Dedifferentiated amniotic fluid mesenchymal stem cell (primary cell): ENCODE results near the gene LTBP1.
A peak's percentile ranks its signal among the peaks of the same experiment; 100 is the strongest.

Source experiments
- DNase-seq: peaks from one replicate; pipeline ENCODE4 v3.0.0-alpha.2; 2016; ENCODE audit errors: extremely low spot score

The LTBP1 gene

DNA sequence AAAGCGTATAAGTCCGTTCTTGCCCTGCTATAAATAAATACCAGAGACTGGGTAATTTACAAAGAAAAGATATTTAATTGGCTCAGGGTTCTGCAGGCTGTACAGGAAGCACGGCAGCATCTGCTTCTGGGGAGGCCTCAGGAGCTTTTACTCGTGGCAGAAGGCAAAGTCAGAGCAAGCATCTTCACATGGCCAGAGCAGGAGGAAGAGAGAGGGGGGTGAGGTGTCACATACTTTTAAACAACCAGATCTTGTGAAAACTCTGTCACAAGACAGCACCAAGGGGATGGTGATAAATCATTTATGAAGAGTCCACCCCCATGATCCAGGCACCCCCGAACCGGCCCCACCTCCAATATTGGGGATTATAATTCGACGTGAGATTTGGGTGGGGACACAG, 130.6 kb downstream of the LTBP1 start:
- DNase-seq, result no peak

DNA sequence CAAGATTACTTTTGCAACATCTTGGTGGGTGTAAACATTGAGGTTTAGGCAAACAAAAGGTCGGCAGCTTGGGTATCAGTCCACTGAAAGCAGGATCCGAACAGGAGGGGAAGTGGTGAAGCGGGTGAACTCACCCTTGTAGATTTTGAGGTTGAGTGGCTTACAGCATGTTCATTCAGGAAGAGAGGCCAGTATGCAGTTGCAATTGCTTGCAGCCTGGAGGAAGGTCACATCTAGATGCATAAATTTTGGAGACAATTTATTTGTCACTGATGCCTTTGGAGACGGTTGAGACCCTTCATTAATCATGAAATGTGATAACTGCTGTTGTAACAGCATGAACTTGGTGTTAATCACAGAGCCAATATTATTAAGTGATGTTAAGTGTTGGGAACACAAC, 131.1 kb downstream of the LTBP1 start:
- DNase-seq, result no peak

DNA sequence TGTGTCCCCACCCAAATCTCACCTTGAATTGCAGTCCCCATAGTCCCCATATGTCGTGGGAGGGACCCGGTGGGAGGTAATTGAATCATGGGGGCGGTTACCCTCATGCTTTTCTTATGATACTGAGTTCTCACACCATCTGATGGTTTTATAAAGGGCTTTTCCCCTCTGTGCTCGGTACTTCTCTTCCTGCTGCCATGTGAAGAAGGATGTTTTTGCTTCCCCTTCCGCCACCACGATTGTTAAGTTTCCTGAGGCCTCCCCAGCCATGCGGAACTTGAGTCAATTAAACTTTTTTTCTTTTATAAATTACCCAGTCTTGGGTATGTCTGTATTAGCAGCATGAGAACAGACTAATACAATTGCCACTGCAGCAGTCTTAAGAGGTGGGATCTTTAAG, 134.9 kb downstream of the LTBP1 start:
- DNase-seq, result no peak

DNA sequence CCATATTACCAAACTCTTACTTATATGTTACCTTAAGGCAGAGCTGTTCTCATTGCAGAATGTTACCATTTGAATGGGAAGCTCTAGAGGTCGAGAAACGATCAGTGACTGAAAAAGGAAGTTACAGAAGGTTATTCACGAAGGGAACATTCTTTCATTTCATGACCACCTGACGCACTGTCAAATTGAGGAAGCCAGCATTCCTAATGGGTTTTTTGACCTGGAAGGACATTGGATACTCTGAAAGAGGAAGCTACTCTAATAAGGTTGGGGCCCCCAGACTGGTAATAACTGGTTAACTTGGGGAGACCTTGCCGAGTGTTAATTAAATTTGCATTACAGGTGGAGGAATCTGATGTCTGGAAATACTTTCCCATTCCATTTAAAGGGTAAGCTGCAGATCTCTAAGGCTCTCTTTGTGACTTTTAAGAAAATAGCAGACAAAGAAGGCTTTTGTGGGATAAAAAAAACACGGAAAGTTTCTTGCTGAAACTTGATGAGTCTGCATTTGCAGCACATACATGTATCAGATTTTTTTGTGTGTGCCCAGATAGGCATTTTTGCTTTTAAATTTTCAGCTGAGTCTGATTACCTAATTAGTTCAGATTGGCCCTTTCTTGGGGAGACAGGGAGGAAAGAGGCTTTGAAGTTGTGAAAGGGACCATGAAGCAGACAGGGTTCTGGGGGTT, 137.1 kb downstream of the LTBP1 start:
- DNase-seq, result no peak

DNA sequence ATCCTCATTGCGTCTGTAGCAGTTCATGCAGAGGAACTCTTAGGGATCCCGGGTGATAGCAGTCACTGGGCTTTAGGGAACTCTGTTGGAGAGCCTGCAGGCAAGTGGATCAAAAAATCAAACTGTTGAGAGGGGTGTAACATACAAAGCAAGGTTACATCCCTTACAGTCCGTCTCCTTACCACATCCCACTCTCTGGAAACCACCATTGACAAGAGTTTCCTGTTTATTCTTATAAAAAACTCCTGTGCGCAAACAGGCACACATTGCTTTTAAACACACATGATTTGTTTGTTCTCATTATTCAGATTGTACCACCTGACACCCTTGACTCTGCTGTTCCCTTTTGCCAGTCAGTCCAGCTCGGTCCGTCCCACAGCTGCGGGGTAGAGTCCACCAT, 137.7 kb downstream of the LTBP1 start:
- DNase-seq, result no peak

DNA sequence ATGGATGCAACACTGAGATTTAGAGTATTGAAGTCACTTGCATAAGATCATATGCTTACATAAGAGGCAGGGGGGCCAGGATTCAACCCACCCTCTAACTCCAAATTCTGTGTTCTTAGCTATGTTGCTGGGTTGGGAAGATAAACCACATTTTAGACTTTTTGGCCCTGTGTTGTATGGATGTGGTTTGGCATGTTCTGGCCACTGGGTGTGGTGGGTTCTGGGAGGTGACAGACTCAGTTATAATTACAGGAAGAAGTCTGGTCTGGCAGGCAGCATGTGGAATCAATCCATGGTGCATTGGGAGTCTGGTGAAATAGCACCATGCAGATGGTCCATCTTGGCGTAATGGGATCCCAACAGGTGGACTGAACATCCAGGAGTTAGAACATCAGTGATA, 138.9 kb downstream of the LTBP1 start:
- no peak for DNase-seq

DNA sequence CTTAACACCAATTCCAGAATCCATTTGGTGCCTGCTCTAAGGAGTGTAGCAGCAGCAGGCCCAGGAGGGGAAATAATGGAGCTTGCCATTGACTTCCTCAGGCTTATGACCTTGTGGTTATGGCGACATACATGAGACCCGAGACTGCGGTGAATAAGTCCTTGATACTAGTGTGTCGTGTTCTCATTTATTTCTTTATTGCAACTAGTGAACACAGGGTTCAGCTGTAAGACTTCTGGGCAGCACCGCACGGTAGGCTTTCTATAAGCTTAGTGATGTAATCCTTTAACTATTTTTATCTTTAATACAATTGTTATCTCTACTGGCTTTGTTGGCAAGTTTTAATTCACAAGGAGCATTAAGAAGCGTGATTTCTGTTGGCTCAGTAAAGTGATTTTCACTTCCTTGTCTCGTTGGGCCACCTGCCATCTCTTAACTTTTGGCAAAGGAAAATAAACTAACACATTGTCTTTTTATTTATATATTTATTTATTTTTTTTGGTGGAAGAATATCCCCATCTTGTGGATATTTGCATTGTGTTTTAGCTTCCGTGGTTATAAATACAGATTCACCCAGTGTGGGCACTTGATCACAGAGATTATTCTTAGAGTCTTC, 139.8 kb downstream of the LTBP1 start:
- DNase-seq, result no peak

DNA sequence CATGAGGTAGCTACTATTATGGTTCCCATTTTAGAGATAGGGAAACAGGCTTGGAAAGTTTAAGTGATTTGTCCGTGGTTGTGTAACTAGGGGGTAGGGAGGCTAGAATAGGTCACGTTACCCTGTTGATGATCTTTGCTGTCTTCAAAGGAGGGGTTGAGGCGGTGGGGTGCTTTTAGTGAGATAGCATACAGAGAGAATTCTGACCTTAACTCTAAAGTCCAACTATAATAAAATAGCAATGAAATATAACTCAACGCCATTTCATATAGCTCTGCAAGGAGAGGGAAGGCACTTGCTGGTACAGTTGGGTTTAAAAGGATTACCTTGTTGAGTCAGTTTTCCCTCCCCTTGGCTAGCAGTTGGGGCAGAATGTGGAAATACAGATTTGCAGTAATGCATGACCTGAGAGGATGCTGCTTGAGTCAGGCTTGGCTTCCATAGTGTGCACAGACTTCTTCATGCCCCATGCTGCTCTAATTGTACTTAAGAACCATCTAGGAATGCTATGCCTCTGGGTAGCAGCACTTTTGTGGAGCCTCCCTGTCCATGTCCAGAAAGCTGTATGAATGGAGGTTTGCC, 143.9 kb downstream of the LTBP1 start:
- DNase-seq, result no peak

DNA sequence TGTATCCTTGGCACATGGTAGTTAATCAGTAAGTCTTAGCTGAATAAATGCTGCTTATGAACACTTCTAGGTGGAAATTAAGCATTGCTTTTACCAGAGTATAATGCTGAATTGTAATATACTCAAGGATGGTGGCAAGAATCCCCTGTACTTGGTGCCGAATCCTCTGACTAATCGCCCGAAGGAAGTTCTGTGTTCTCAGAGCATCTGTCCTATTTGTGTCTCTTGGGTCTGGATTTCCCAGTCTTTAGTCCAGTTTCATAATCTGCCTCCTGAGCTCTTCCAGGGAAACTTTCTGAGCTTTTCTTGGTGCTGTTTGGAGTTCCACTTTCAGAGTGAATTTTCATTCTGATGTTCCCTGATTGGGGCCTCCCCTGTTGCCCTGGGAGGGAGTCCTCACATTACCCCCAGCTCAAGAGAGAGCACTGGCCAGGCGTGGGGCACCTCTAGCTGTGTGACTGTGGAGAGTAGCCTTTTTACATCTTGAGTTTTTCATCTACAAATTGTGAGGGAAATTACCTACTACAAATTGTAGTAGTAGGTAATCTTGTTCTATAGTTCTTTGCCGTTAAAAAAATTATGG, 144.9 kb downstream of the LTBP1 start:
- DNase-seq, result no peak

DNA sequence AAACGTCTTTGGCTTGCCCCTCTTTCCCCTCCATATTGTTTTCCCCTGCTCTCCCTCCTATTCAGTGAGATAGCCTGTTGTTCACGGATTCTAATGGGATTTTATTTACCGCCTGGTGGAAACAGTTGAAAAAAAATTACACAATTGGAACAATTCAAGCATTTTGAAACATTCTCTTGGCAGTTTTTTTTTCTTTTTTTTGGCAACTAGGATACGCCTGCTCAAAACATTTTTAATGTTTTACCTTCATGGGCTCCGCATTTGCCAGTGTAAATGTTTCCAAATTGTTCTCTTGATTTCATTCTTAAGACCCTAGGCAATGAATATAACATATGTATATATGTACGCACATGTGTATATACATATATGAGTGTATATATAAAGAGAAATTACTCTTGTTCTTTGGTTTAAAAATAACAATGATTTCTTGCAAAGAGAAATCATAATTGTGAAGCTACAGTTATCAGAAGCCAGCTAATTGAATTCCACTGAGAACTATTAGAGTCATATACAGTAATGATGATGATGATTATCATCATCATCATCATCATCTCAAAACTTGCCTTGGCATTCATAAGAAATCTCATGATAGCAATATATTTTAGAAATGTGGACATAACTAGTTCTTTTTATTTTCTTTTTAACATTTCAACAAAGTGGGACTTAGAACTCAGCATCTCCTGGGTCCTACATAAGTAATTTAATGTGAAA, 146.7 kb downstream of the LTBP1 start:
- DNase-seq, result no peak

DNA sequence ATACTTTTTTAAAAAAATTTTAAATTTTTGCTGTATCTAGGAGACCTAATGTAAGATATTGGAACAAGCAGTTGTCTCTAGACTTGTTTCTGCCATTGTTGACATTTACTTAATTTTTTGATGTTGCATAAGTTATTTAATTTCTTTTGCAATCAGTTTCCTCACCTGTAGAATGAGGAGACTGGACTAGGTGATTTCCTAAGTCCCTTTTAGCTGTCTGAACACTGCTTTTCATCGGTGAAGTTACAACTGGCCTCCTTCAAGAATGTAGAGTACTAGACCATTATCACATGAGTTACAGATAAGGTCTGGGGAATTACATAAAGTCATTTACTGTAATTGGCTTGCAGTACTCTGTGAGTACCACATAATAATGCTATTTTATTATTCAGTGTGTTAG, 147.6 kb downstream of the LTBP1 start:
- DNase-seq, result no peak

DNA sequence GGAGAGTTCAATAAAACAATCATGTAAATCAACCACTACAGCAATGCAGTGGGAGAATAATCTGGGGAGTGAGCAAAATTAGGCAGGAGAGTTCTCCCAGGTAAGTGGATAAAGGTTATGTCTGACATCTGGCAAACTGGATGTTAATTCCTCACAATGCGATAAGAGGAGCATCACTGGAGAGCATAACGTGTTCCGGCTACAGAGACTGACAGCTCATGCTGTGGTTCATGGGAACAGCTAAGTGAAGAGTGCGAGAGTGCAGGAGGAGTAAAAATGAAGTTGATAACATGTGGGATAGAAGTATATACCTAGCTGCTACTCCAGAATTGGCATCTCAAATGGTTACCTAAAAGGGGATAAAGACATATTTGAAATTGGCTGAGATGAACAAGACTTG, 153.2 kb downstream of the LTBP1 start:
- no peak for DNase-seq

DNA sequence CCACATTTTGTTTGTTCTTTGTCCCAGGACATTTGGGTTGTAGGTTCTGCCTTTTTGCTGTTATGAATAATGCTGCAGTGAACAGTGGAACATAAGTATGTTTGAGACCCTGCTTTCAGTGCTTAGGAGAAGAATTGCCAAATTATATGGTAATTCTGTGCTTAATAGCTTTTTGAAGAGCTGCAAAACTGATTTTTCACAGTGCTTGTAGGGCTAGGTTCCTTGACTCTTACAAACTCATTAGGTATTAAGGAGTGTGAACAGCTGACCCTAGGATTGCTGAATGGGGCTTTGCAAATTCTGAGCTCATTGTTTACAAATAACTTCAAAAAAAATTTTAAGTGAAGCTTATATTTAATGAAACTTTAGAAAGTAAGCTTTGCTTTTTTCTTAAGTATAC, 154.2 kb downstream of the LTBP1 start:
- no peak for DNase-seq

DNA sequence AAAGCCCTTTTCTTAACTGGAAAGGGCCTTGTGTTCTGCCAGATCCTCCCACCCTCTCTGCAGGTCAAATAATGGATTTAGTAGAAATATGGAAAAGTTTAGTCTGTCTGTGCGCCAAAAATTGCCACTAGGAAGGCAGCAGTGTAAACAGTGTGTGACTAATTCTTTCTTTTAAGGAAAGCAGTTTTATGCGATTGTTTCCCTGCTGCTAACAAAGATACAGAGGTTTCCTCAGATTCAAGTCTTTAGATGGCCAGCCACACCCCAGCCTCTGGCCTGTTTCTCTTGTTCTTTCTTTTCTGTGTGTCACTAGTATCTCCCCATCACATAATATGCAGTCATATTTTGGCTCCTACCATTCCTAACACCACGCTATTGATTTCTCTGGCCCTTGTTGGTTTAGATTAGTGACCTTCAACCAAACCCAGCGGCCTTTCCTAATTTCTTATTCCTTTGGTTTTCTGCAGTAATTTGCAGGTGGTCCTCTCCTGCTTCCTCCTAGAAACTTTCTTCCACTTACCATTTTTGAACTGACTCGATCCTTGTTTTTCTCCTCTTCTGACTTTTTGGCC, 157.4 kb downstream of the LTBP1 start:
- DNase-seq, result peak; percentile 34

DNA sequence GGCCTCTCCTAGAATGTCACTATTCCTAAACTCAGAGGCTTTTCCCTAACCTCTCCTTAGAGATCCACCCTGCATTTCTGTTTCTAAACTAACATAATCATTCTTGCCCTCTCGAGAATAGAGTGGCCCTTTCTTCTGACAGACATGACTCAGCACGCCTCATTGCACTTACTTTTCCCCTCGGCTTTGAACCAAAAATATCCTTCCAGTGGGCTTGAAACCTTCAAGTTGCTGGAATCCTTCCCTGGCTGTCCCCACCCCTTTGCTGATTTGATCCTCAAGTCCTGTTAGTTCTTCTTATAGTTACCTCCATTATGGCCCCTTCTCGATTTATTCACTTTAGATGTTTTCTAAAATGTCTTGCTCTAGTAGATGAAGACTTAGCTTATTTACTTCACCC, 158.0 kb downstream of the LTBP1 start:
- DNase-seq, result no peak

DNA sequence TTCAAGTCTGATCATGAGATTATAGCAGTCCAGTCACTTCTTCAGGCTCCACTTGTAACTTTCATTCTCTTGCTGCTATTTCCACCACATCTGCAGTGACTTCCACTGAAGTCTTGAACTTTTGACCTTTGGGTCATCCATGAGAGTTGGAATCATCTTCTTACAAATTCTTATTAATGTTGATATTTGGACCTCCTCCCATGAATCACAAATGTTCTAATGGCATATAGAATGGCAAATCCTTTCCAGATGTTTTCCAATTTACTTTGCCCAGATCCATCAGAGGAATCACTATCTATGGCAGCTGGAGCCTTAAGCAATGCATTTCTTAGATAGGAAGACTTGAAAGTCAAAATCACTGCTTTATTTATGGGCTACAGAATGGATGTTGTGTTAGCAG, 159.4 kb downstream of the LTBP1 start:
- no peak for DNase-seq

DNA sequence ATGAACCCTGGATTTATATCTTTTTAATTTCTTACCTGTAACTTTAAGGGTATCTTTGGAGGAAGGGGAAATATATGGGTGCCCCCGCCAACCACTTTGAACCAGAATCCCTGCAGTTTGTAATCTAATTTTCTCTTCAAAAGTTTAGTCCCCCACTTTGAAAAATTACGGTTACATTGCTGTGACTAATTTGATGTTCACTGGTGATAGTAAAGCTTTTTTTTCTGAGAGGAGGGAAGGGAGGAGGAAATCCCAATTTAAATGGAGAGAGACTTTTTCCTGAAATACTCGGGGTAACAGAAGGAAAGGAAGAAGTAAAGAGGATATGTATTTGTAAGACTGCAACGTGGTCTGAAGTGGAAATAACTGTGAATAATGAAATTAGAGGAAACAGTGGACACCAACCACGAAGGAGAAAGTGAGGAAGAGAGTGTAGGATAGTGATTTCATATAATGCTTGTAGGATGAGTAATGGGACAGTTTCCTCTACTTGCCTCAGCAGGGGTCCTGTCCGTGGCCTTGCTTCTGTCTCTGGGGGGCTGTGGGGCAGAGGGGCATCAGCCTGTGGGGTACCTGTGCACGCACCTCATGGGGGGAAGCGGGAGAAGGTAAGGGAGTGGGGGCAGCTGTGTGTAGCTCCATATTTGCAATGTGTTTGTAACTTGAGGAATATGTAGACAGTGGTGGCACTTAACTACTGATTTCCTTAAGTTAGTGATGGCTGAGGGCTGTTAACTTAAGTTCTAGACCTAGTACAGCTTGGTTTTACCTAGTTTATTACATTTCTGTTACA, 161.1 kb downstream of the LTBP1 start:
- no peak for DNase-seq

DNA sequence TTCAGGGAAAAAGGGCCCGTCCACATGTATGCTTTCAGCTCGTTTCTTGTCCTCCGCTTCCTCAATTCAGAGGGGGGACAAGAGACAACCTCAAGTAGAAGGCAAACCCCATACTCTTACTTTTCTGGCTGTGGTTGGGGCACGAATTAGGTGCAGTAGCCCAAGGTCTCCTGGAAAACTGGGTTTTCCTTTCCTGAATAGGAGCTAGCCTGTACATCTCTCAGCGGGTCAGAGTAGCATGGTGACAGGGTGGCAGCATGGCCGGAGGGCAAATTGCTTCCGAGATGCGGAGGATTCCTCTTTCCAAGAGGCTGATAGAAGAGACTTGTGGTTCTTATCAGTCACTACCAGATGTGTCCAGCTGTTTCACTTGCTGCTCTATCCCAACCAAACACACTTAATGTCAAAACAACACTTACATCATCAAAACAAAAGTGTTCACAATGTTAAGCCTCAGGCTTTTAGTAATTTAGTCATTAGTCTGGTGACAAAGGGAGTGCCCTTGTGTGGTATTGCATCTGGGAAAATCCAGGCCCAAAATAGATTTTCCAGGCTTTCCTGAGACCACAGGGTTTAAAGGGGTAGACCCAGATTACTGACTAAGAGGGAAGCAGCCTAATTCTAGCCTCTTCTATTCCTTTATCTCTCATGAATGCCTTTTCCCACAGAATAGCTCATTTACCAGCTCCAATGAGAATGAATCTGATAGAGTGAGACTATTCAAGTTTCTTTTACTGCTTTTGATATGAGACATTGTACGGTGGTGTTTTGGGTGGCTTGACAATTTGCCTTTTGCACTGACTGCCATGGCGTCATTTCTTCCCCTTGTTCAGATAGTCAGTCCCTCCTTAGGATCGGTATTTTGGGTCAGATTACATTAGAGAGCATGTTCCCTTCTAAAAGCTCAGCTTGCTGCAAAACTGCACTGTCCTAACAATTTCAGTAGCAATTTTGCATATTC, 162.0 kb downstream of the LTBP1 start:
- no peak for DNase-seq

DNA sequence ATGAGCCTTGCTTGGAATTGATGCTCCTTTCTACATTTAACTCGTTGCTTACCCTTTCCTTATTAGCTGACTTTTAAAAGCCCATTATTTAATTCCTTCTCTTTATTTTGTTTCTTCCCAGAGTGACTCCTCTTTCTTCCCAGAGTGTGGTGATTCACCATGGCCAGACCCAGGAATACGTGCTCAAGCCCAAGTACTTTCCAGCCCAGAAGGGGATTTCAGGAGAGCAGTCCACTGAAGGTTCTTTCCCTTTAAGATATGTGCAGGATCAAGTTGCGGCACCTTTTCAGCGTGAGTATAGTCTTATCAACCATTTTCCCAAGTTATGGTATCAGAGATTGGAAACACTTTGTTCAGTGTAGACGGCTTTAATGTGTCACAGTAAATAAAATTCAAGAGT, 163.7 kb downstream of the LTBP1 start:
- DNase-seq, result no peak

DNA sequence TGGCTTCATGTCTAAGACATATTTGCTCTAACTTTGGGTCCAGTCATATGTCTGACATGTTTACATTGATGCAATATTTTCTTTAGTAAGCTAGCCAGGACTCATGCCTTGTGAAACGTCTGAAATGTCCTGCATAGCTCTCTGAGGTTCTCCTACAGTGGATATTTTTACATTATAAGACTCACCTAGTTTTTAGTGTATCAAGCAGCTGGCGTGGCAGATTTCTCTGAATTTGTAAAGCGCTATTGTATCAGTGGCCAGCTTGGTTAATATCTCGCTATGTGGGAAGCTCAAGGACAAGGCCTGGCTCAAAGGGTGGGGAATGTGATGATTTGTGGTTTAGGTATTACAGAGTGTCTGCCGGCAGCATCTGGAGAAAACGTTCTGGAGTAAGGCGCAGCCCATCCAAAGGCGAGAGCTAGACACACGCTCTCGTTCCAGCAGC, 164.3 kb downstream of the LTBP1 start:
- no peak for DNase-seq
